Activated CD4-positive, alpha-beta T cell treated with anti-CD3 and anti-CD28 coated beads, Interleukin-2, amount 50 U/mL, for 4 hours (primary cell): ENCODE data around the gene DNTT.

Source experiments
- DNase-seq, 2 experiments: peaks; one replicate each; pipeline ENCODE4 v3.0.0-alpha.2; 2020

DNTT gene

DNA sequence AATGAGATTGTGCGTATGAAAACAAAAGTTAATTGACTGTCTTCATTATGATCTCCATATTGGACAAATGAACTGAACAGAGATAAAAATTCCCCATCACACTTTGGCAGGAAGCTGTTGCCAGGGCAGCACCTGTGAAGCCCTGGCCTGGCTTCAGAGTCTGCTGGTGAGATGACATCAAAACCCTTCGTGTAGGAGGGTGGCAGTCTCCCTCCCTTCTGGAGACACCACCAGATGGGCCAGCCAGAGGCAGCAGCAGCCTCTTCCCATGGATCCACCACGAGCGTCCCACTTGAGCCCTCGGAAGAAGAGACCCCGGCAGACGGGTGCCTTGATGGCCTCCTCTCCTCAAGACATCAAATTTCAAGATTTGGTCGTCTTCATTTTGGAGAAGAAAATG, at the start of gene DNTT:
TSS of gene DNTT (plus strand) at position 205 of the 400 bp plus-strand sequence. CDS start at position 269, 64 bp downstream.
- no peak for DNase-seq

GRCh38 chr10:96254976-96255375, 49.3 kb upstream of the DNTT start:
- DNase-seq = no peak

DNA sequence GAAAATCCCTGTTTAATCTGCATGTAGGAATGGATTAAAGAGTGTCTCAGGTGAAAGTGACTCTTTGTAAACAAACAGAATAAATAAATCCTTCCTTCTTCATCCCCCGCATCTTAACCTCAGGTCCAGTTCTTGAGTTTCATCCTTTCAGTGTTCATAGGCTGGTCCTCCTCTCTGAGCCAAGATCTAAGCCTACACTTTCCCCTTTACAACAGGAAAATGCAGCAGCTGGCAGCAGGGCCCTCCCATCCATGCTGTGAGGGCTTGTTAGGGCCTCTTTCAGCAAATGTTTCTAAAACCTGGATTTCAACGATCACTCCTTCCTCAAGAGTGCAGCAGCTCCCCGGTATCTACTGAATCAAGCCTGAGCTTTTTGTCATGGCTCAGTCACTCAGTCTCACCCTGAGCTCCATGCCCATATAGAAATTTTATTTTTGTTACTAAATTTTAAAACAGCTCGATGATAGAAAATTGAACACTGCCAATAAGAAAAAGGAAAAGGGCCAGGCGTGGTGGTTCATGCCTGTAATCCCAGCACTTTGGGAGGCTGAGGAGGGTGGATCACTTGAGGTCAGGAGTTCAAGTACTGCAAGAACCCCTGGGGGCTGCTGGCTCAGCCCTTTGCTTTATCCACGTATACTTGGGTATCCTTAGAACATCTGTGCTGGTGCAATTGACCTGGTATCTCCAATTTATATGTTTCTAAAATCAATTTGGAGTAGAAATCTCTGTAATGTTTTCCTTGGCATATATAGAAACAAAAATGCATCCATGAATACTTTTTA, 48.5 kb upstream of the DNTT start:
- no peak for DNase-seq

- DNase-seq = no peak
Measured at GRCh38 chr10:96257944-96258343, 46.3 kb upstream of the DNTT start.

DNA sequence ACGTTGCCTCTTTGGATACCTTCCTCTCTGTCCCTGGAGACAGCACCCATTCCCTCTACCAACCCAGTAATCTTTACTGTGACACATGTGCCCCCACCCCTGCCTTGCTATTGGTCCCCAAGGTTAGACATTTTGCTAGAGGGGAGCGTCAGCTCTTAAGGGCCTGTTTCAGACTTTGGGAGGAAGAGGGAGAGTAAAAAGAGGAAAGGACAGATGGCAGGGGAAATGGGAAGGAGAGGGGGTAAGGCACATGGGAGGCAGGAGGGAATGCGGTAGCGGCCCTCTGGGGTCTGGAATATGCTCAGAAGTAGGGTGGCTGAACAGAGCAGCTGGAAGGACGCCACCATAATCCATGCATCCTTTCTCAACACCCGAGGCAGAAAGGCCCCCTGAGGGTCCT, 45.1 kb upstream of the DNTT start:
- no peak for DNase-seq

GRCh38 chr10:96260014-96260413, 44.2 kb upstream of the DNTT start:
- DNase-seq = no peak

DNA sequence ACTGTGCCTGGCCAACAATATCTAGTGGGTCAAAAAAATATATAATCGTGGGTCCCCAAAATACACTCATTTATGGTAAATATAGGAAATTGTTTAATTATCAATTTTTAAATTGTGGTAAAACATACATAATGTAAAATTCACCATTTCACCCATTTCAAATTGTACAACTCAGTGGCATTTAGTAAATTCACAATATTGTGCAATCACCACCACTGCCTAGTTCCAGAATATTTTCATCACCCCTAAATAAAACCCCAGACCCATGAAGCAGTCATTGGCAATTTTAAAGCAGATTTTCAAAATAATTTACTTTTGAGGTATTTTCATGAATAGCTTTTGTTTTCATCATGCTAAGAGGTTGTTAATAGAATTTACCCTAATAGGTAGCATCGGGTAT, 43.1 kb upstream of the DNTT start:
- no peak for DNase-seq

GRCh38 chr10:96261930-96262329, 42.3 kb upstream of the DNTT start:
- no peak for DNase-seq

DNA sequence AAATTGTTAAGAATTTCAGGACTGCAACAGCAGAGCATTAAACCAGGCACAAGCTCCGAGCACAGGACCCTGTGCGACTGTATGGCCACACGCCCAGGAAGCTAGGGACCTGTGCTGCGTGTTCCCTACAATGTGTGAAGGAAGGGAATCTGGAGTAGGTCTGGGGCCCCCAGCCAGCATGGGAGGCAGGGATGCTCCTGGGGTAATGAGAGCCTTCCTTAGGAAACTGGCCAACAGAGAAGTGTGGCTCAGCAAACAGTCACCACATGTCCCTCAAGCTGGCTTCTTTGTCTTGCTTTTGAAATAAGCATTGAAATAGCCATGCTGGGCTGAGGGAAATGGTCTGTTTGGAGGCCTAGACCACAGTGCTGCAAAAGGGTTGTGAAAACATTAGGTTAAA, 41.1 kb upstream of the DNTT start:
- DNase-seq = no peak

- DNase-seq = no peak
Measured at GRCh38 chr10:96263669-96264068, 40.6 kb upstream of the DNTT start.

GRCh38 chr10:96264938-96265337, 39.3 kb upstream of the DNTT start:
- DNase-seq = no peak

GRCh38 chr10:96266118-96266770, 38.0 kb upstream of the DNTT start:
- no peak for DNase-seq

DNA sequence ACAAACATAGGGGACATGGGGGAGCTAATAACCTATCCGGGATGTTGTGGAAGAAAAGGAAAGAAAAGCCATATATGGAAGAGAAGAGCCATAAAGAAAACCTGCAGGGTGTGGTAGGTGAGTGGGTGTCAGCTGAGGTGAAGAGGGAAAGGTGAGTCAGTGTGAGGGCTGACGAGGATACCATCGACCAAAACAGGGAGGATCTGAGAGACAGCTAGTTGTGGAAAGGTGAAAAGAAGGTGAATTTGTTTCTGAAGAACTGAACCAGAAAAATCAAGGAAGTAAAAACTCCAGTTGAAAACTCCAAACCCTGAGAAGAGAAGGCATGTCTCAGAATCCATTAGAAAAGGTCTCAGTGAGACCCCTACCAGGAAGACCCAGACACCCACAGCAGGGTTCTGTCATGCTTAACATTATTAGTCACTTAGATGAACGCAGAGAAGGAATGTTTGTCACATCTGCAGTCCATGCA, 37.0 kb upstream of the DNTT start:
- no peak for DNase-seq

GRCh38 chr10:96268341-96268909, 35.8 kb upstream of the DNTT start:
- no peak for DNase-seq

DNA sequence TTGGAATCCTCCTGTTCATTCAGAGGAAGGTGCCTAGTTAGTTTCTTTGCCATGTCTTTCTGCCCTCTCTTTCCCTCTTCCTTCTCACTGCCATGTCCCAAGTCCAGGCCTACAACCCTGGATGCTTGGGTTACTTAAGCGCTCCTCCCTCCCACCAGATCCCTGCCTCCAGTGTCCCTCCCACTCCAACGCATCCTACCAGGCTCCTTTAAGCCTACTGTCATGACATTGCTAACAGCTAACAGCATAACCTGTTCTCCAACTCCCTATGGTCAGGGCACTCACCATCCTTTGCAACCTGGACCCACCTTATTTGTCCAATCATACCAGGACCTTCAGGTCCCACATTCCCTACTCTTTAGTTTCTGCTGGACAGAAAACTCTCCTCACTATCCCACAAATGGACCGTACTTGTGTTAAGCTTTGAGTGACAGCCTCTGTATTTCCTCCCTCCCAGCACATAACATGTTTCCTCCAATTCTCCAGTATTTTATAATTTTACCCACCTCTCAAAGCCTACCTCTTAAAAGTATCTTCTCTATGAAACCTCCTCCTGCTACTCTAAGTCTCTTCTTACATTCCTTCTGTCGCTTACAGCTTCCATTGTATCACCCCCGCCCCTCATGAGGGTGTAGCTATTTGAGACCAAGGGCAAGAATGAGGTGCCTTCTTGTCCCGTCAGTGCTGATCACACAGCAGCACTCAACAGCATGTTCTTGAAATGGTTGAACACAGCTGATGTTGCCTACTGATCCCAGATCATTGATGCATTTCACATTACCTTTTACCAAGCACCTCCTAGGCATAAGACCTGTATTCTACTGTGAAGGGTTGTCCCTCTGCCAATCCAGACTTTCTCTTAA, 34.6 kb upstream of the DNTT start:
- DNase-seq = no peak

- no peak for DNase-seq
Measured at GRCh38 chr10:96270571-96270970, 33.7 kb upstream of the DNTT start.

DNA sequence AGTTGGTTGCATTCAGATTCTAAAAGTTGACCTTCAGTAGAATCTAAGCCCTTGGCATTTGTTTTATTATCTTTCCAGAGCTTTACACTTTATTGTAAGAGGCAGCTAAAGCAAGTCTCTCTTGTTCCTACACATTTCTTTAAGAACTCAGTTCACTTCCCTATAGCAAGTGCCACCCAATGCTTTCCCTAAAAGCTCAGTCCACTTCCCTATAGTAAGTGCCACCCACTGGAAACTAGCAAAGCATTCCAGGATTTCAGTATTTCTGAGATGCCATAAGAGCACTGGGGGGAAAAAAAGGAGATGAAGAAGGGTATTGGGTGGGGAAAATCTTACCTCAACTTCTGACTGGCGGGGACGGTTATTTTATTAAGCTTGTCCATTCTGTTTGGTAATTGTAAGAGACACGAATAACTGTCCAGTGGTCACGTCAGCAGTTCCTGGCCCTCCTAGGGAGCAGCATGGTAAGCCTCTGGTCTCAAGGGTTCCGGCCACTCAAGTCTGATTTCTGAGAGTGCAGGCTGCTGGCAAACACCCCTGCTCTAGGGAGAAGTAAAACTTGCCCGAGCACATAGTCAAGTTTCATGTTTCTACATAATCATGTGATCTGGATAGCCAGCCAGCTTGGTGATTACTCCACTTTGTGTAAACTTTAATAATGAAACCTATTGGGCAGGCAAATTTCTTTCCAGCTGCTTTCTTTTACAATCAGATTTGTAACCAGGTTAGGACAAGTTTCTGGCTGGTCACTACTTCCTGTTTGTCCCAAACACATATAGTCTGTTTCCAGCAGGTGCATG, 33.0 kb upstream of the DNTT start, which contains the start of gene BLNK:
TSS of gene BLNK (minus strand) at position 554 of the 800 bp plus-strand sequence. CDS start at position 383, 171 bp downstream.
- DNase-seq = no peak

- DNase-seq = no peak
Measured at GRCh38 chr10:96272316-96273280, 31.6 kb upstream of the DNTT start.

DNA sequence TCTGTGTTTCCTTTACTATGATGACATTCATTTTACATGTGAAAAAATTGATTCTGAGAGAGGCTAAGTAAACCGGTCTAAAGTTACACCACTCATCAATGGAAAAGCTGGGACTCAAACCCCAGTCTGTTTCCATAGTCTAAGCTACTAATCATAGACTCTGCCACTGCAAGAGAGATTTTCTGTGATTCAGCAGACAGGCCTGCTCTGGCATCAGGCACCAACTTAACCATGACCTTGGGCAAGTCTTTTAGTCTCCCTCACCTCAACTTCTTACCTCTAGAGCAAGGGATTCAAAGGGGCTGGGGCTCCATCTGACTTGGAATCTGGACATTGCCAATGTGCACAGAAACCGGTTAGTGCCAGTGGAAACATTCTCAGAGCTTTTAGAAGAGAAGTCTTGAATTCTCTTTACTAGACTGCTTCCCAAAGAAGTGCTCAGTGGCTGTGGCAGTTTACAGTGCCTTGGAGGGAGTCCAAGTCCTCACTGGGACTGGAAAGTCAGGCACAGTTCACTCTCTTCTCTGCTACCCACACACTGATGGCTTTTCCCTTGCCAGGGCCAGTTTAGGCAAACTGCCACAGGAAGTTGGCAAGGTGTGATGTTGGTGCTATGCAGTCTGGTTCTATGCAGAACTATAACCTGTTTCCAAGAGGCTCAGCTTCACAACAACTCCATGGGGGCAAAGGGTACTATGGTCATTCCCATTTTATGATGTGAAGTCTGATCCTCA, 28.4 kb upstream of the DNTT start:
- DNase-seq = no peak

- no peak for DNase-seq
Measured at GRCh38 chr10:96276426-96276825, 27.8 kb upstream of the DNTT start.
